HepG2 (cell line): ENCODE results near the gene PRKCE.

ENCODE experiments used
- AHR ChIP-seq: IDR thresholded peaks from 2 replicates; pipeline ENCODE4 v1.6.1; 2018; ENCODE audit warnings: missing genetic modification reagents, missing compliant biosample characterization
- CTCF ChIP-seq: sonication (generic); formaldehyde crosslinking; IDR thresholded peaks from 2 replicates; pipeline ENCODE4 v1.5.0; 2020; ENCODE audit warnings: mild to moderate bottlenecking, missing genetic modification reagents, moderate library complexity
- EZH2 ChIP-seq: conservative IDR thresholded peaks from 2 replicates; pipeline ENCODE4 v1.6.1; 2012; ENCODE audit warnings: mild to moderate bottlenecking, low read depth, low read length, moderate library complexity
- REST ChIP-seq, 2 experiments: IDR thresholded peaks; 2 replicates each; pipeline ENCODE4 v1.6.1; 2011 to 2012; ENCODE audit warnings: low read length in 2 of 2, borderline replicate concordance in 1 of 2, low read depth in 1 of 2, mild to moderate bottlenecking in 1 of 2, moderate library complexity in 1 of 2

GRCh38 chr2:45806563-45807358 lies 155.3 kb downstream of the PRKCE start:
- TF ChIP-seq REST (IDR thresholded peaks at IDR 0.05; ENCODE audit: borderline replicate concordance in 1 of 2, low read depth in 1 of 2, low read length in 2 of 2) (no peak), EZH2 (no peak), AHR (no peak), CTCF (CRISPR knock-in tag) (no peak)
